Activated CD8-positive, alpha-beta memory T cell treated with anti-CD3 and anti-CD28 coated beads for 1 hour (primary cell): ENCODE measurements around the gene INTS2.
A peak's percentile ranks its signal among the peaks of the same experiment; 100 is the strongest.
"Not testable (repeated sequence)": the region's sequence is repeated elsewhere in the genome, so short reads cannot be mapped to it uniquely, and the experiment has no call there.

Experiments used
- DNase-seq, 2 donors: peaks; one replicate each; pipeline ENCODE4 v3.0.0-alpha.2; 2020; ENCODE audit warnings: low read depth in 1 of 2; ENCODE audit errors: extremely low read depth in 1 of 2

The INTS2 gene

GRCh38 chr17:61848896-61849295 lies 78.9 kb downstream of the INTS2 start:
- DNase-seq: no peak

- DNase-seq: no peak
Measured at GRCh38 chr17:61848247-61848646, 79.5 kb downstream of the INTS2 start.

GRCh38 chr17:61847659-61848058 lies 80.1 kb downstream of the INTS2 start:
- no peak for DNase-seq

- no peak for DNase-seq
Measured at GRCh38 chr17:61846761-61847375, 80.9 kb downstream of the INTS2 start.

GRCh38 chr17:61846088-61846487 lies 81.7 kb downstream of the INTS2 start:
- DNase-seq: no peak

GRCh38 chr17:61843435-61843834 lies 84.3 kb downstream of the INTS2 start:
- no peak for DNase-seq

GRCh38 chr17:61842899-61843298 lies 84.9 kb downstream of the INTS2 start:
- DNase-seq: no peak

- no peak for DNase-seq
Measured at GRCh38 chr17:61839300-61839786, 88.4 kb downstream of the INTS2 start.

GRCh38 chr17:61837175-61838051 lies 90.4 kb downstream of the INTS2 start:
- DNase-seq: peak; percentile 6 to 16

GRCh38 chr17:61836266-61837174 lies 91.3 kb downstream of the INTS2 start:
- no peak for DNase-seq

- no peak for DNase-seq
Measured at GRCh38 chr17:61835606-61836005, 92.2 kb downstream of the INTS2 start.

- DNase-seq: no peak
Measured at GRCh38 chr17:61834610-61835009, 93.2 kb downstream of the INTS2 start.

GRCh38 chr17:61833536-61834193 lies 94.1 kb downstream of the INTS2 start:
- DNase-seq: no peak

GRCh38 chr17:61832463-61832862 lies 95.3 kb downstream of the INTS2 start:
- DNase-seq: no peak

- no peak for DNase-seq
Measured at GRCh38 chr17:61831099-61831498, 96.7 kb downstream of the INTS2 start.

- no peak for DNase-seq
Measured at GRCh38 chr17:61828694-61829093, 99.1 kb downstream of the INTS2 start.

GRCh38 chr17:61827649-61828395 lies 100.0 kb downstream of the INTS2 start:
- no peak for DNase-seq

GRCh38 chr17:61826866-61827265 lies 100.9 kb downstream of the INTS2 start:
- not testable (repeated sequence) for DNase-seq

GRCh38 chr17:61826198-61826597 lies 101.6 kb downstream of the INTS2 start:
- not testable (repeated sequence) for DNase-seq
